Activated effector memory CD4-positive, alpha-beta T cell treated with anti-CD3 and anti-CD28 coated beads, Interleukin-2, amount 50 U/mL, for 16 hours (primary cell): Measurements from ENCODE around the gene ASB16.

ENCODE experiments used
- DNase-seq: peaks from one replicate; pipeline ENCODE4 v3.0.0-alpha.2; 2020

Gene ASB16

DNA sequence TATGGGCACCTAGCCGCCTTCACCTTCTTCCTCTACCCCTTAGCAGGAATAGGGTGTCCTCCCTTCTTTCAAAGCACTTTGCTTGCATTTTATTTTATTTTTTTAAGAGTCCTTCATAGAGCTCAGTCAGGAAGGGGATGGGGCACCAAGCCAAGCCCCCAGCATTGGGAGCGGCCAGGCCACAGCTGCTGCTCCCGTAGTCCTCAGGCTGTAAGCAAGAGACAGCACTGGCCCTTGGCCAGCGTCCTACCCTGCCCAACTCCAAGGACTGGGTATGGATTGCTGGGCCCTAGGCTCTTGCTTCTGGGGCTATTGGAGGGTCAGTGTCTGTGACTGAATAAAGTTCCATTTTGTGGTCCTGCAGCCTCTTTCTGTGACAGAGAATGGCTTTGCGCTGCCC lies 20.9 kb downstream of the ASB16 start:
- no peak for DNase-seq

DNA sequence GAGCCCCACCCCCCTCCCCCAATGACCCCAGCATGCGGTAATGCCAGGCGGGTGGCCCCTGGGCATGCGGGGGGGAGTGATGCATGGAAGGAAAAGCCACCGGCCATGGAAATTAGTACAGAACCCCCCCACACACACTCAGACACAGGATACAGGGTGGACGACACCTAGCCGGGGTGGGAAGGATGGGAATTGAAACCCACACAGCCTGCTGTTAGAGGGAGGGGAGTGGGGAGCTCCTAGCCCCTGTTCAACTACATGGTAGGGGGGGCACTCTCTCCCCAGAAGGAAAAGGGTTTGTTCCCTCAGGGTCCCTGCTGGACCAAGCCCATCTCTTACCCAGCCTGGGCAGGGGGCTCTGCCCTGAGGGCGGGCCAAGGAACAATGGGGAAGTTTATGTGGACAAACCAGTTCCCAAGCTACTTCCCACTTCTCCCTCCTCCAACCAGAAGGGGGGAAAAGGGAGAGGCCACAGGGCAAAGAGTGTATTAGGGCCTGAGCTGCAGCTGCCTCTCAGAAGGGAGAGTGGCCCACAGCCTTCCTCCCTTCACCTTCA lies 21.5 kb downstream of the ASB16 start:
- no peak for DNase-seq

DNA sequence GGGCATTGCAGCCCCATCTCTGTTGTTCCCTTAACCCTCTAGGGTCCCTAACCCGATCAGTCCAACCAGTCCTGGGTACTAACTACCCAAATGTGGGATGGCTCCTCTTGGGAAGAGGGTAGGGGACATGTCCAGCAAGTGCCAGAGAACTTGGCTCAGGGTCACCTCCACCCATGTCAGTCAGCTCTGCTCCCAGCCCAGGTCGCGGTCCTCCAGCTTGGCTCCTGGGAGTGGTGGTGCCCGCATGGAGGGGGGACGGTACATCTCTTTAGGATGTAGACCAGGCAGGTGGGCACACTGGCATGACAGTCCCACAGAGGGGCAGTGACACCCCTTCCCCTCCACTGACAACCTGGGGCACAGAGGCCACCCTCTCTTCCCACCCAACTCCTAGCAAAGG lies 22.2 kb downstream of the ASB16 start:
- DNase-seq: no peak

DNA sequence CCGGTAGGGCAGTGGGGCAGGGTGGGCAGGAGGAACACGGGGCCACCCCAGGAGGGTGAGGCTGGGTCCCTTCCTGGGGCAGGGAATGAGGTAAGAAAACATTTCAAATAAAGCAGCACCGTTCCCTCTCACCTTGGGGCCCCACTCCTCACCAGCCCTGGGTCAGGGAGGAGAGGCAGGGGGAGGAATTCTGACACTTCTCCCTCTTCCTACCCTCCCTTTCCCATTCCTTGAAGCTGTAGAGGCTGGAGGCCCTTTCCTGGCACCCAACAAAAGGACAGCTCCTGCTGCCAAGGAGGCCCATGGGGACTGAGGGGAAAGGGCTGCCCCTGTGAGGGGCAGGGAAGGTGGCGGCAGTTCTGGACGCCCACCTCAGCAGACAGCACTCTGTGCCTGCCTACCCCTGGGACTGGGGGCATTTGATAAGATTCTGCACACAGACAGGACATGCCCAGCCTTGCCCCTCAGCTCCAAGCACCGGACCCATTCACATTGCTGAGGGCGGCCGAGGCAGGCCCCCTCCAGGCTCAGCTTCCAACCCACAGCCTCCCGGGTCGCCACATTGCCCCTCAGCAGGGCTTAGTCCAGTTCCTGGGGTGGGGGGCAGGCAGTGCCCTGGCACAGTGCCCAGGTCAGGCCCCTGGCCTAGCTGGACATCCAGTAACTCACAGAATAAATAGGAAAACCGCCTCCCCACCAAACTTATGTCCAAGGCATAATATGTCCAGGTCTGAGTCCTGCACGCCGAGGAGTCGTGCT lies 23.0 kb downstream of the ASB16 start:
- no peak for DNase-seq

DNA sequence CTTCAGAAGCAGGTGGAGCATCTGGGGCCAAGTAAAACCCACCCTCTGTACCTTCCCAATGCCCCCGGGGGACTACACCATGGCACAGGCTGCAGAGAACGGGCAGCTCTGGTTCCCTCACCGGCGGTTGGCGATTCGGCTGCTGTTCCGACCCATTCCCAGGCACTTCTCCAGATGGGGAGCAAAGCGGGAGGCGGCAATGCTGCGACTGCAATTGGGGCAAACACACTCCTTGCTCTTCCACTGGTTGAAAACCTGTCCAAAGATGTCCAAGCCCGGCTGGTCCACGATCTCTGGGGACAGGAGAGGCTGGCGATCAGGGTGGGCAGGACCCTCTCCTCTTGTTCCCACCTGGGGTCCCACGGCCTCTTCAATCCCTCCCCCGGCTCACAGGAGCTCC lies 26.6 kb downstream of the ASB16 start:
- no peak for DNase-seq

DNA sequence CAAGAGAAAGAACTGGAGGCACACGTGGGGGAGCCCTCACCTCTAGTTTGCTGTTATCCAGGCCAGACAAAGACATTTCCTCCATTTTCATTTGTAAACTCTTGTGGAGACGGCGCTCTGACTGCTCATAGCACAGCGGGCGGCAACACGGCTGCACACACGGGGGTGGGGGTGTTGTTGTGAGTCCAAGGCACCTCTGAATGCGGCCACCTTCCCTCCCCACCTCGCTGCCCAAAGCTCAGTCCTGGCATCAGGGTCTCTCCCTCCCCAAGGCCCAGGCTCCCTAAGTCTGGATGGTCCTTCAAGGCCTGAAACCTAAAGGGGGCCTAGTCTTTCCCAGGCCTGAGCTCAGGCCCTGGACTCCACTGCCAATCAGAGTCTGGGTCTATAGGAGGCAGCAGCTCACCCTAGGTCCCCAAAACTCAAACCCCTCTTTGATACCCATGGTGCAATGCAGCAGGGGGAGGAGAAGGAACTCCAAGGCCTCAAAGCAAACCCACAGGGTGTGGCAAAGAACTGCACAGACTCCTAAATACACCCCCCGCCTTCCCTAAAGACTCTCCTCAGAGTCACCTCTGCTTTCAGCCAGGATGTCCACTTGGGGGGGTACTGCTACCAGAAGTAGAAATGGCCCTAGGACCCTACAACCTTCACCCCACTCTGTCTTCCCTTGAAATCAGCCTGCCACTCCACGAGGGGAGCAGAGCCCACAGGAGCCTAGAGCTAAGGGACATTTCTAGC lies 27.6 kb downstream of the ASB16 start:
- peak; percentile 75 for DNase-seq

DNA sequence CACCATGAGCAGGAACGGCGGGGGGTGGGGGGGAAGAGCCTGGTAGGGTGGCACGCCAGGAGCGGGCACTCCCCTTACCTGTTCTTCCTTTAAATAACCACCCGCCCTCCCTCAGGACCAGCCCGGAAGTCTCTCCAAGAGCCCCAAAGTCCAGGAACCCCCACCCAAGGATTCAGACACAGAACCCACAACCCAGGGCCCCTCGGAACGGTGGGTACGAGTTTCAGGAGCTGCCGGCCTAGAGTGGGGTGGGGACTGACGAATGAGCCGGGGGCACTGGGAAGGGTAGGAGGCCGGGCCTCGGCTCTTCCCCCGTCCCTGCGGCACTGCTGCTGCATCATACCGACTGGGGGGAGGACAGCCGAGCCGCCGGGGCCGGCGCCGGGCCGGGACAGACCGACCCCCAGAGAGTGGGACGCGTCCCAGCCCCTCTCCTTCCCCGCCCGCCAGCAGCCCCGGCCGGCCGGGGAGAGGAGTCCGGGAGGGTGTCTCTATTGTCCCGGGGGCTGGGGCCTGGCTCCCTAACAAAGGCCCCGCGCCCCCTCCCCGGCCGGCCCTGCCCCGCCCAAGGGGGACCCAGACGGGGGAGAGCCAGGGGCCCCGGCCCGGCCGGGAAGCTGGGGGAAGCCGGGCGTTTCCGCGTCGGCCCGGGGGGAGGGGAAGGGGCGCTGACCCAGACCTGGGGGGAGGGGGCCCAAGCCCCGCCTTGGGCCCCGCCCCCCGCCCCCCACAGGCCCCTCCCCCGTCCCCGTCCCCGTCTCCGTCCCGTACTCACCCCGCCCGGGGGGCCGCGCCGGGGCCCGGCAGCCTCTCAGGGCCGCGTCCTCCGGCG lies 28.4 kb downstream of the ASB16 start:
- peak; percentile 86 for DNase-seq

DNA sequence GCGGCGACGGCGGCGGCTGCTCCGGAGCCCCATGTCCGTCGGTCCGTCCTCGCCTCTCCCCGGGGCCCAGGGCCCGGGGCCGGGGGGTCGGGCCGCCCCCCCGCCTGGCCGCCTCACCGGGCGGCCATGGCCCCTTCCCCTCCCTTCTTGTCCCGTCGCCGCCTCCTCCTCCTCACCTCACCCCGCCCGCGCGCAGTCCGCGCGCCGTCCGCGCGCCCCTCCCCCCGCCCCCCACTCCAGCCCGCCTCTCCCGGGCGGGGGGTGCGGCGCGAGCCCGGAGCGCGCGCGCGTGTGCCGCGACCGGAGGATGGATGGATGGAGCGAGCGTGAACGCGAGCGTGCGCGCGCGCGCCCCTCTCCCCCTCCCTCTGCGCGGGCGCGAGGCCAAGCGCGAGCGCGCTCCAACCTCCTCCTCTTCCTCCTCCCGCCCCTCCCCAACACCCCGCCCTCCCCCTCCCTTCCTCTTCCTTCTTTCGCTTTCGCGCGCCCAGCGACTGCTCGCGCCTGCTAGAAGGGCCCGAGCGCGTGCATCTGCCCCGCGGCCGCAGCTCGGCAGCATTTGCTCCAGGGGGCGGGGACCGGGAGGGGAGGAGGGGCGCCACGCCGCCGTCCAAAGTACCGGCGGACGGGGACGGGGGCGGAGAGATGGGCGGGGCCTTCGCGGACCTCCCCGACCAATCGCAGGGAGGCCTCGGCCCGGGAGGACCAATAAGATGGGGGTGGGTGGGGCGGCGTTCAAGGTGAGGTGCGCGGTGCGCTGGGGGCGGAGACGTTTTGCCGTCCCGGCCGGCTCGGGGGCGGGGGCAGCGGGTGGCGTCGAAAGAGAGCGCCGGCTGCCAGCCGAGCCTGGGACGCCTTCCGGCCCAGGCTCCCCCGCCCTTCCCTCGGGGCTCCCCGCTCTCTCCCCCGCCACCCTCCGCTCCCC lies 29.3 kb downstream of the ASB16 start, which contains the start of gene ATXN7L3:
Gene ATXN7L3 (minus strand): TSS at position 332 of the 925 bp plus-strand sequence. CDS start 1,814 bp downstream, outside the sequence.
- peak; percentile 100 for DNase-seq

DNA sequence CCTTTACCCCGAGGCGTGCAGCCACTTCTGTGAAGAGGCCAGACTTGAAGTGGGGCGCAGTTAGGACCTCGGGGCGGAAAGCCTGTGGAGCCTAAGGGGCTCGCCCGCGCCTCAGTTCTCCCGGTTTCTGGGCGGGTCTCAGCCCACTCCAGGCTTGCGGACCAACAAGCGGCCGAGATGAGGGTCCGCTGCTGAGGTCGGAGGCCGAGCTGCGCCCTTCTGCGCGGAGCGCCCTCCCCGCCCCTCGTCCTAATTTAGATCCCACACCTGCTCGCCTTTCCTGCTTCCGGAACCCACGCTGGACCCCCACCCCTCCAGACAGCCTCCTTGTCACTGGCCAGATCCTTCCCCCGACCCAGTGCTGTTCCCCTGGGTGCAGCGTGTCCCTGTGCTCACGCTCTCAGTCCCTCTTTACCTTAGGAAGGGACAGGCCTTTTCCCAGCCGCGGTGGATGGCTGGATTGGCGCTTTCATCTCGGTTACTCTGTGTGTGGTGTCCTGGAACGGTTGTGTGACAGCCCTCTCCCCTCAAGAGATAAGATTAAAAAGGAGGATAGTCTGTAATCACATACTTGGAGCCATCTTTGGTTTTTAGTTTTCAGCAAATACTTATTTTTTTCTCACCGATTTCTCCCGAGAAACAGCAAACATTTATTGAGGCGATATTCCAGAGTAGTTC lies 30.1 kb downstream of the ASB16 start:
- DNase-seq: no peak

DNA sequence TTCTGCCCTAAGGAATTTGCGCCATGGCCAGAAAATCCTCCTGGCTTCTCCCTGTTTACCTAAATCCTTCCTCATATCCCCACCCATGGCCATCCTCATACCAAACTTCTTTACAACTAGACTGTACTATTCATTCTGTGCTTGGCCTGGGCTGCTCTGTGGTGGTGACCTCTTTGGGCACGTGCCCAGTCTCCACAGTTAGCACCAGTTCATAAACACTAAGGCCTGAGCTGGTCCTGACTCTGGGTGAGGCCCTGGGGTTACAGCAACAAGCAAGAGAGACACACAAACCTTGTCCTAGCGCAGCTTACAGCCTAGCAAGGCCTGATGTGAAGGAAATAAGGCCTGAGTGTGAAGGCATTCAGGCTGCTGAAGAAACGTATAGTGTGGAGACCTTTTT lies 32.3 kb downstream of the ASB16 start:
- DNase-seq: no peak

DNA sequence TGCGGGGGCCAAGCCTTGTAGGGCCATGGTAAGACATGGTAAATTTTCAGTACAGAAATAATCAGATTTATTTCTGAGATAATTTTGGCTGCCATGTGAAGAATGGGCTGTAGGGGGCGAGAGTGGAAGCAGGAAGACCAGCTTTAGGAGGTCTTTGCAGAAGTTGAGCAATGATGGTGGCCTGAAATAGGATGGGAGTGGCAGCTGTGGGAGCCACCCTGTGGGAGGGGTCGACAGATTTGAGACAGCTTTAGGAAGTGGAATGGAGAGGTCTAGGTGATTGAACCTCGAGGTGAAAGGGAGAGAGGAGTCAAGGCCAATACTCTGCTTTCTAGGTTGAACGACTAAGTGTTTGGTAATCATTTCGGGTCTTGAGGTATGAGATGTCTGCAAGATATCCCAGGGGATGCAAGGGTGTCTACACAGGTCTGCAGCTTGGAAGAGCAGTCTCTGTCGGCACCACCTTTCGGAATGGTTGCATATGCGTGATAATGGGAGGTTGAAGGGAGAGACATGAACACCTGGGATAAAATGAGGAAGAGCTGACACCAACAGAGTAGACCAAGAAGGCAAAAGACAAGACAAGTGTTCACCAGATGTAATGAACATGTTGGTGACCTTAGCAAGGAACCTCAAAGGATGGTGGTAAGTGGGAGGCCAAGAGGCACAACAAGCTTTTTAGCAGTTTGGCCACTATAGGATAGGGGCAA lies 33.4 kb downstream of the ASB16 start:
- DNase-seq: peak; percentile 74

DNA sequence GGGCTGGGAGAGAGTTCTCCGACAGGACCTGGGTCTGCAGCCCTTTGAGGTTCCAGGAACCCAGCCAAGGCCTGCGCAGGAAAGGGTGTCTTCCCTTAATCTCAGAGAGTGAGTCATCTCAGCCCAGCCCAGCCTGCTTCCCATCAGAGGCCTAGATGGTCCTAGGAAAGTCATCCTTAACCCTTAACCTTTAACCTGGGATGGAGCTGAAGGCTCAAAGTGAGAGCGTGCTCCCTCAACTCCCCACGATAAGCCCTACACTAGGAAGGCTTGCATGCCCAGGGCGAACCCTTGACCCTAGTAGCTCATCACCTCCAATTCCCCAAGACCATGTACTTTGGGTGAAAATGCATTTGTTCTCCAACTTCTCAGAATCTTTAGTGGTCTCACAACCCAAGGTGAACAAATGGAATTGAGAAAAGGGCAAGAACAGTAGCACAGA lies 34.0 kb downstream of the ASB16 start:
- no peak for DNase-seq

DNA sequence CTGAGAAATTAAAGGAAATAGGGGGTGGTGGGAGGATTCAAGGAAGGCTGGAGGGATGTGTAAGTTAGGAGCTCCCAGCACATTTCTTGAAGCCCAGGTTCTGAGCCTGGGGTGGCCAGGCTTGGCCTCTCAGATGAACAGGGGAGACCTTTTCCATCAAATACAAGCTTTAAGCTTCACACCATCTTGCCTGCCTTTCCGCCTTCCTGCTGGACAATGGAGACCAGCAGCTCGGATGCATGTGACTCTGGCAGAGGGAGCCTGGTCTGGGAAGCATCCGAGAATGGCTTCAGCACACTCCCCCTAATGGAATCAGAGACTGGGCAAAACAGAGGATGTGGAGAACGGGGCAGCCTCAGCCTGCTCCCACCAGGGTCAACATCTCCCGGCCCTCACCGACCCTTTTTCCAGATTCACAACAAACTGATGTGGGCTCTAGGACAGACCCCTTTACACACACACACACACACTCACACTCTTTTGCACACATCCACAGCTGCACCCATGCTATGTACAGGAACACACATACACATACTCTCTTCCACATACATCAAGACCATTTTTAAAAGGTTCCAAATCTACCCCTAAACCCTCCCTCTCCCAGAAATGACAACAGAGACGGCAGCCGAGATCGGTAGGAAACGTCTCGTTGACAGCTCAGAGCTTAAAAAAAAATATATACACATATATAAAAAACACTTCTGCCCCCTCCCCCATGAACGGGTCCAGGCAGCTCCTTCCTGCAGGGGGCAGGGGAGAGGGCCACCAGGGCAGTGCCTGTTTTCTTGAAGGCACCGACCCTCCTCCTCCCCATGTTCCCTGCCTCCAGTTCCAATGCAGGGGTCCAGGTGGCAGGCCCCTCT lies 35.7 kb downstream of the ASB16 start:
- no peak for DNase-seq

DNA sequence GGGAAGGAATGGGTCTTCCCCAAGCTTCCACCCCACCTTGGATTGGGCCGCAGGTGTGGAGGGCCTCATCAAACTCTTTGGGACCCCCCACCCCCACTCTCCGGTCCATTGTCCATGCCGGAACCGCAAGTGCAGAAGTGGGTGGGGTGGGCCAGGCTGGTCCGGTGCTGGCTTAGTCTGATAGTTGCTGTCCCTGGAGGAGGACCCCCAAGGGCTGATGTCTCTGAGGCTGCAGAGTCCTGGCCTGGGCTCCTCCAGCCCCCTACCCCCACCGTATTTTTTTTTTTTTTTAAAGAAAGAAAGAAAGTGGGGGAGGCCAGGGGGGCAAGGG lies 36.3 kb downstream of the ASB16 start:
- no peak for DNase-seq

DNA sequence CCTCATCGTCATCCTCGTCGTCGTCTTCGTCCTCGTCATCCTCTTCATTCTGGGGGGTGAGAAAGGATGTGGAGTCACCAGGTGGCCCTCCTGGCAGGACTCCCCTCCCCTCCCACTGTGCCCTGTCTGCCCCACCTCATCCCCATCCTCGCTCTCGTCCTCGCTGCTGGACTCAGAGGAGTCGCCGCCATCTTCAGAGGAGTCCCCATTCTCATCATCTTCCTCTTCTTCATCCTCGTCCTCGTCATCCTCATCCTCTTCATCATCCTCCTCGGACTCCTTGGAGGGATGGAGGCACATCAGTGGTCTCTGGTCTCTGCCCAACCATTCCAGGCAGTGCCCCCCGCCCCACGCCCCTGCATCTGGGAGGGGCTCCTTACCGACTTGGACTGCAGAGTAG lies 36.8 kb downstream of the ASB16 start:
- no peak for DNase-seq

DNA sequence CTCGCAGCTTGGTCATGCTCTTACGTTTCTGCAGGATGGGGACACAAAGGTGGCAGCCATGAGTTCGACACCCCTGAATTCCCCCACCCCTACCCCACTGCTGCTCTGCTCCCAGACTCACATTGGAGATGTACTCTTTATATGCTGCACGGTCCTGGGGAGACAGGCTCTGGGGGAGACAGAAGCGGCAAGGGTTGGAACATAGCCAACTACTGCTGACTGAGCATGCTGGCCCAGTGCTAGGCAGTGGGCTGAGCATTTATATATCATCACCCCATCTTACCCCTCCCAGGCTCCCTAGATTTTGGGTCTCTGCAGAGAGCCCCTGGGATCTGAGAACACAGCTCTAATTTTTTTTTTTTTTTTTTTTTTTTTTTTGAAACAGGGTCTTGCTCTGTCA lies 37.2 kb downstream of the ASB16 start:
- no peak for DNase-seq

DNA sequence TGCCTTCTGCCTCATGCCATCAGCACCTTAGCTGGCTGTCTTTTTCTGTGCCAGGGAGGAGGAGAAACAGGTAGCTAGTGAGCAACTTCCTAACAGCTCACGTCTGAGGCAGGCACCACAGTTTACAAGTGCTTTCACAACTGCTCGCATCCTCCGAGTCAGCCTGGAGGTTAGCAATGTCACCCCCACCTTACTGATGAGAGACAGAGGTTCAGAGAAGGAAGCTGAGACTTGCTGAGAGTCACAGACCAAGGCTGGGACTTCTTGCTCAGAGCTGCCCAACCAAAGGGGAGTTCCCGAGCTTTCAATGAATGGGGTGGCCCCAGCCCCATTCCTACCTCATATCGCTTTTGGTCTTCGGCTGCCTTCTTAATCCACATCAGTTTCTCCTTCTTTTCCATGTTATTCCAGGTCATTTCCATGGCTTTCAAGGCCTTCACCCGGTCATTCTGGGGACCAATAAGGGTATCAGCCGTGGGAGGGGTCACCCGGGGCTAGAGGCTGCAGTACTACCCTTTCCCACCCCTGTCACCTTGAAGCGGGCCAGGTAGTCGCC lies 39.4 kb downstream of the ASB16 start:
- peak; percentile 71 for DNase-seq

DNA sequence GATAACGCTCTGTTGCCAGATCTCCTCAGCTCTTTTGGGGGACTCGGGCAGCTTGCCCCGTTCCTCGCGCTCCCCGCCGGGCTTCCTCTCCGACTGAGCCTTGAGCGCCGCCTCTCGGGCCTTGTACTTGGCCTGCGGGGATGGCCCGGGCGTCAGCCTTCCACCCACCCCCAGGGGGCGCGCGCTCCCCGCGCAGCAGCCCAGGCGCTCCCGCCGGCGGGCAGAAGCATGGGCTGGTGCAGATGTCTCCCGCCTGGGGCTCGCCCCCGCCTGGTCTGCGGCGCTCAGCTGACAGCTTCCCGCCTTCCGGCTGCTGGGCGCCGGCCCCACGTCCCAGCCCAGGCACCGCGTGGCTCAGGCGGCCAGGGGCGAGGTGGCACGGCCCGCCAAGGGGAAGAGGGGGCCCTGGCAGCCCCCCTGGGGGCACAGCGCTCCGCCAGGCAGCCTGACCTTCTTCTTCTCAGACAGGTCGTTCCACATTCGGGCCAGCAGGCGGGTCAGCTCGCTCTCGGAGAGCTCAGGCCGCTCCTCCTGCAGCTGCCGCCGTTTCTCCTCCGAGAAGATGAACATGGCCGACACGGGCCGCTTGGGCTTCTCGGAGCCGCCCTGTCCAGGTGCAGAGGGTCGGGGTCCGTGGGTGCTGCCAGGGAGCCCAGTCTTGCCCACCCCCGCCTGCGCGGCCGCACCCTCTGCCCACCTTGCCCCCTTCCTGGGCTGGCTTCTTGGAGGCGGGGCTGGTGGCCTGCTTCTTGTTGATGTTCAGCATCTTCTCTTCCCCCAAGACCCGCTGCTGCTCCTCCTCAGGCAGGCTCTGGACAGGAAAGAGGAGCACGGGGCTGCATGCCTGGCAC lies 40.1 kb downstream of the ASB16 start:
- DNase-seq: peak; percentile 96
